DLD1 (cell line): Measurements from ENCODE around the gene SPON1.
"Not testable (repeated sequence)": the region's sequence is repeated elsewhere in the genome, so short reads cannot be mapped to it uniquely, and the experiment has no call there.

Experiments used
- in situ Hi-C: cut with HindIII; loops from 2 replicates; pipeline ENCODE4 v1.10.0; 2017; ENCODE audit warnings: low sequenced_read_pairs

Gene SPON1

GRCh38 chr11:14112721-14113120, 150.2 kb downstream of the SPON1 start:
- in situ Hi-C loops = no loop called here

GRCh38 chr11:14114269-14114668, 151.7 kb downstream of the SPON1 start:
- in situ Hi-C loops = no loop called here

GRCh38 chr11:14114786-14115185, 152.3 kb downstream of the SPON1 start:
- in situ Hi-C loops = no loop called here

- in situ Hi-C loops = no loop called here
Measured at GRCh38 chr11:14117632-14118031, 155.1 kb downstream of the SPON1 start.

- in situ Hi-C loops = no loop called here
Measured at GRCh38 chr11:14118072-14118471, 155.5 kb downstream of the SPON1 start.

- in situ Hi-C loops = no loop called here
Measured at GRCh38 chr11:14119357-14119756, 156.8 kb downstream of the SPON1 start.

- in situ Hi-C loops = no loop called here
Measured at GRCh38 chr11:14124350-14124749, 161.8 kb downstream of the SPON1 start.

GRCh38 chr11:14124886-14125285, 162.4 kb downstream of the SPON1 start:
- in situ Hi-C loops = no loop called here

GRCh38 chr11:14125529-14125928, 163.0 kb downstream of the SPON1 start:
- in situ Hi-C loops = no loop called here

- in situ Hi-C loops = no loop called here
Measured at GRCh38 chr11:14127679-14128078, 165.2 kb downstream of the SPON1 start.

- in situ Hi-C loops = no loop called here
Measured at GRCh38 chr11:14132312-14132711, 169.8 kb downstream of the SPON1 start.

- in situ Hi-C loops = no loop called here
Measured at GRCh38 chr11:14133381-14133780, 170.9 kb downstream of the SPON1 start.

GRCh38 chr11:14136561-14136960, 174.0 kb downstream of the SPON1 start:
- in situ Hi-C loops = no loop called here

- in situ Hi-C loops = no loop called here
Measured at GRCh38 chr11:14137284-14137683, 174.8 kb downstream of the SPON1 start.

GRCh38 chr11:14140991-14141390, 178.5 kb downstream of the SPON1 start:
- in situ Hi-C loops = no loop called here

GRCh38 chr11:14141676-14142075, 179.2 kb downstream of the SPON1 start:
- in situ Hi-C loops = no loop called here

GRCh38 chr11:14144934-14145333, 182.4 kb downstream of the SPON1 start:
- in situ Hi-C loops = no loop called here

GRCh38 chr11:14148653-14149273, 186.2 kb downstream of the SPON1 start:
- in situ Hi-C loops = no loop called here

GRCh38 chr11:14149683-14150082, 187.2 kb downstream of the SPON1 start:
- in situ Hi-C loops = no loop called here

- in situ Hi-C loops = no loop called here
Measured at GRCh38 chr11:14150878-14151277, 188.4 kb downstream of the SPON1 start.

- in situ Hi-C loops = not testable (repeated sequence)
Measured at GRCh38 chr11:14154103-14154502, 191.6 kb downstream of the SPON1 start.

GRCh38 chr11:14158393-14158792, 195.9 kb downstream of the SPON1 start:
- in situ Hi-C loops = no loop called here

- in situ Hi-C loops = no loop called here
Measured at GRCh38 chr11:14163576-14163975, 201.1 kb downstream of the SPON1 start.
